Stimulated activated CD4-positive, alpha-beta T cell treated with anti-CD3 and anti-CD28 coated beads, Interleukin-1b, Interleukin-23, amount 100 ng/mL, for 4 hours (primary cell): ENCODE results near the gene PGAM5.
A peak's percentile ranks its signal among the peaks of the same experiment; 100 is the strongest.

Experiments
- DNase-seq, 2 donors: peaks; one replicate each; pipeline ENCODE4 v3.0.0-alpha.2; 2020; ENCODE audit warnings: low read depth in 2 of 2

Gene PGAM5

DNA sequence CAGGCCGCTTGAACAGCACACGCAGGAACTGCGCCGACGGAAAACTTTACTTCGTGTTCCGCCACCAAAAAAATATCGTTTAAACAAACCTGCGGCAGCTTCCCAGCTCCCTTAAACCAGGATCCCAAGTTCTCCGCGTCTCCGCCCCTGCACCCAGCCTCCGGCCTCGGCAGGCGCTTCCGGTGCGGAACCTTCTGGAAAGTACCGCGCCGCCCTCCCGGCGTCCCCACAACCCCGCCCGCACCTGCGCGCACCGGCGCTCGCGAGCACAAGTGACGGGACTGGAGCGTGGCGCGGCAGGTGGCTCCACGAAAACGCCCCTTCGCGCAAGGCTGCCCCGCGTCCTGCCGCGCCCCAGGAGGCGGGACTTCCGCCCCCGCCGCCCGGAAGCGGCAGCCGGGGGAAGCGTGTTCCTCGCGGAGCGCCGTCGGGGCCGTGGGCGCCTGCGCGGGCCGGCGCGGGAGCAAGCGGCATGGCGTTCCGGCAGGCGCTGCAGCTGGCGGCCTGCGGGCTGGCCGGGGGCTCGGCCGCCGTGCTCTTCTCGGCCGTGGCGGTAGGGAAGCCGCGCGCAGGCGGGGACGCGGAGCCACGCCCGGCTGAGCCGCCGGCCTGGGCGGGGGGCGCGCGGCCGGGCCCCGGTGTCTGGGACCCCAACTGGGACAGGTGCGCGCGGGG lies at the start of gene PGAM5:
PGAM5 (plus strand) TSS at position 438 of the 675 bp plus-strand sequence; CDS start at position 473, 35 bp downstream.
- DNase-seq, result peak; percentile 82 to 83

DNA sequence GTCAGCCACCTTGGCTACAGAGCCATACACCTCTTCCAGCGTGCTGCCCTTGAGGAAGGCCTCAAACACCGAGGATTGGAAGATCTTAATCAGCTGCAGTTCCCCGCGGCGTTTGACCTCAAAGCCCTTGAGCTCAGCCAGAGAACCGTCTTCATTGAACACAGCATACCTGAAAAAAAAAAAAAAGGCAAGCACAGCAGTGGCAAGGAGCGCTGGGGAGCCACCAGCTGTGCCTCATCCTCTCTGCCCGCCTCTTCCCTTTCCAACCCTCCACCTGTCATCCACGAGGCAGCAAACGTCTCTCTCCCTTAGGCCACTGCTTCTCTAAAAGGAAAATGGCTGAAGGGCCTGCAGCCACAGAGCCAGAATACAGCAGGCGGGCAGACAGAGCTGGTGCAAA lies 49.6 kb upstream of the PGAM5 start:
- DNase-seq, result no peak

- no peak for DNase-seq
Observed at GRCh38 chr12:132661972-132662371, 48.7 kb upstream of the PGAM5 start.

GRCh38 chr12:132662901-132663755 lies 47.5 kb upstream of the PGAM5 start:
- no peak for DNase-seq

DNA sequence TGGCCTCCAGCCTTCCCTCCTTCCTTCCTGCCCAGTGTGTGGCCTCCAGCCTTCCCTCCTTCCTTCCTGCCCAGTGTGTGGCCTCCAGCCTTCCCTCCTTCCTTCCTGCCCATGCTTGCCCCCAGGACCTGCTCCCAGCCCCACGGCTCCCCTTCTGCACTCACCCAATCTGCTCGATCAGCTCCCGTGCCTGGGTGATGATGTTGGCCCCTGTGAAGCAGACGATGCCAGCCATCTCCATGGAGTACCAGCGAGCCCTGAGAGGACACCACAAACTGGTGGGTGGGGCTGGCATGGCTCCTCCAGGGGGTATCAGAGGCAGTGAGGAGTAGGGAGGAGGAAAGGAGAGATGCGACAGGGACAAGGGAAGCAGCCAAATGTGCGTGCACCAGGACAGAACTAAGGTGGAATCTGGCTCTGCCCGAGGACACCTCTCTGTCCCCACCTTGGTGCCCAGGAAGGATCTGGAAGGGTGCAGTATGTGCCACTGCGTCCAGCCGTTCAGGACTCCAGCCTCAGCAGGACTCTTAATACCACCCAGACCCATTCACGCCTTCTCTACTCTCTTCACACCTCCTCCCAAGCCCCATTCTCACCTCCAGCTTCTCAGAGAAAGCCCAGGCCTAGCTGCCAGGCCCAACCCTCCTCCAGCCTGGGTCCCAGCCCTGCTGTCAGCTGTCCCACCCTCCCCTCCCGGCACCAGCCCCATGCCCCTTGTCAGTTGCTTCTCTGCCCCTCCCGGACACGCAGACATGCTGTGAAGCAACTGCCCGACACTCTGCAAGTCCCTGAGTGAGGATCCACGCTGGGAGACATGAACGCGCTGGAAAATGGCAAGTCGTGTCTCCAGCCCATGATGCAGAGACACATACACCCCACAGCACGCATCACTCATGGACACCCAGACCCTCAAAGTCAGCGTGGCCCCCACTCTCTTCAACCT lies 46.2 kb upstream of the PGAM5 start:
- no peak for DNase-seq

DNA sequence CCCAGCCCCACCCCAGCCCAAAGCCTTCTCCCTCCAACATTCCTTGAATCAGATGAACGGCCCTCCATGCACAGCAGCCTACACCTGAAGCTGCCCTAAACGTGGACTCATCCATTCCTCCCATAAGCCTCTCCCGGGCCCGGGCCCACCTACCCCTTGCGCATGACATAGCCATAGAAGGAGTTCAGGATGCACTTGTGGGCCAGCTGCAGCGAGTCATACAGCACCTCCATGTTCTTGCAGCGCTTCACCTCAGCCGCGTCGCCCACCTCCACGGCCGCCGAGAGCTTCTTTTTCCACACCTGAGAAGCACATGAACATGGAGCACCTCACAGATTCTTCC lies 45.5 kb upstream of the PGAM5 start:
- DNase-seq, result no peak

DNA sequence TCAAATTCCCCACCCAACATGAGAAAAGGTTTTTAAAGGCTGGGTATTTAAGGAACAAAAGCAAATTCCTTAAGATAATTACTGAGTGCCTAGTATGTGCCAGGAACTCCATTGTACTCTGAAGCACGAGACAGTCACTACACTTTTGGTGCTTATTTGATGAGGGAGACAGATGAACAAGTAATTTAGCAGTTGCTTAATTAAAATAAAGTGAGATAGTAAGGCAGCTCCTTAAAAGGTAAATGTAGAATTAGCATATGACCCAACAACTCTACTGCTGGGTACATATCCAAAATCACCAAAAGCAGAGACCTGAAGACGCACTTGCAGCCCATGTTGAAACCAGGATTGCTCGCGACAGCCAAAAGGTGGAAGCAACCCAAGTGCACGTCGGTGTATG lies 44.8 kb upstream of the PGAM5 start:
- no peak for DNase-seq

GRCh38 chr12:132668191-132669088 lies 42.2 kb upstream of the PGAM5 start:
- DNase-seq, result no peak

GRCh38 chr12:132669166-132669879 lies 41.3 kb upstream of the PGAM5 start:
- DNase-seq, result no peak

- no peak for DNase-seq
Observed at GRCh38 chr12:132672116-132672515, 38.5 kb upstream of the PGAM5 start.

- no peak for DNase-seq
Observed at GRCh38 chr12:132672678-132673077, 38.0 kb upstream of the PGAM5 start.

DNA sequence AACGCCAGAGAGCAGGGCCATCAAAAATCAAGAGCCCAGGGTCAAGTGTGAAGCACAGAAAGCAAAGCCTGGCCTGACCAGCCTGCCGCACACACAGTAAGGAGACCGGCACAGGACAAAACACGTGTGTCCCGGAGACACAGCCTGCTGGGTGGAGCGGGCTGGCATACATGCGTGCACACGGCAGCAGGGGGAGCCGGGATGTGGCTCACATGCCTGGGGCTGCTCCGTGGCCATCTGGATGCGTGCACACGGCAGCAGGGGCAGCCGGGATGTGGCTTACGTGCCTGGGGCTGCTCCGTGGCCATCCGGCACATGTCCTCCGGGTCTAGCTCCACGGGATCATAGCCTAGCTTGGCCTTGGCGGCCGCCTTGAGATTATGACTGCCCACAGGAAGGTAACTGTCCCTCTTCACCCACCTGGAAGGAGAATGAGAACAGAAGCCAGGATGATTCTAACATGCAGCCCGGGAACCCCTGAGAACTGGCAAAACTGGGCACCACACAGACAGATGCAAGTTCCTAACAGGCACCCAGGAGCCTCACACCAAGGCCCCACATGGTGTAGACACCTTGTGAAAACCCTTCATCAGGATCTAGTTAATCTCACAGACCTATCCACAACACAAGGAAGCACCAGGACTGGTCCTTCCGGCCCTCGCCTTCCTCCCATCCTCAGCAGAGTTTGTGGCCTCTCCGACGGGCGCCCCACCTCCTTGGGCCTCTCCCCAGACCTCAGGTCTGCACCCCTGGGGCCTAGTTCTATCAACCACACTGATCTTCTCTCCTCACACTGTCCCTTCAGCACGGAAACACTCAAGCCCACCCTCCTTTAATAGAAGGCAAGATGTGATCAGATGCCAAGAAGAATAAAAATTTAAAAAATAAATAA lies 37.1 kb upstream of the PGAM5 start:
- DNase-seq, result no peak

DNA sequence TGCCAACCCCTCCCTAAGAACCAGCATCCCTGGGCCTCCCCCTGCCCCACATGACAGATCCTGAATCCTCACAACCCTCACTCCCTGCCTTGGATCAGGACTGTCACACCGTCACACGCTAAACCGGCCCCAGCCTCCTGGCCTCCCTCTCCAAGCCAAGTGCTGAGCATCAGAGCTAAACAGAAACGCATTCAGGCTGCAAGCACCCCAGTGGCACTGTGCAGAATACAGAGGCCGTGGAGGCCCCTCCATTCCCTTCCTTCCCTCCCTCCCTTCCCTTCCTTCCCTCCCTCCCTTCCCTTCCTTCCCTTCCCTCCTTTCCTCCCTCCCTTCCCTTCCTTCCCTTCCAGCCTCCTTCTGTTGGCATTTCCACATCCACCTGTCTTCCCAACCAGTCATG lies 36.1 kb upstream of the PGAM5 start:
- no peak for DNase-seq

GRCh38 chr12:132675757-132676432 lies 34.7 kb upstream of the PGAM5 start:
- no peak for DNase-seq

GRCh38 chr12:132677492-132677891 lies 33.1 kb upstream of the PGAM5 start:
- no peak for DNase-seq

GRCh38 chr12:132685400-132685799 lies 25.2 kb upstream of the PGAM5 start:
- no peak for DNase-seq

GRCh38 chr12:132686825-132687210 lies 23.8 kb upstream of the PGAM5 start:
- no peak for DNase-seq

DNA sequence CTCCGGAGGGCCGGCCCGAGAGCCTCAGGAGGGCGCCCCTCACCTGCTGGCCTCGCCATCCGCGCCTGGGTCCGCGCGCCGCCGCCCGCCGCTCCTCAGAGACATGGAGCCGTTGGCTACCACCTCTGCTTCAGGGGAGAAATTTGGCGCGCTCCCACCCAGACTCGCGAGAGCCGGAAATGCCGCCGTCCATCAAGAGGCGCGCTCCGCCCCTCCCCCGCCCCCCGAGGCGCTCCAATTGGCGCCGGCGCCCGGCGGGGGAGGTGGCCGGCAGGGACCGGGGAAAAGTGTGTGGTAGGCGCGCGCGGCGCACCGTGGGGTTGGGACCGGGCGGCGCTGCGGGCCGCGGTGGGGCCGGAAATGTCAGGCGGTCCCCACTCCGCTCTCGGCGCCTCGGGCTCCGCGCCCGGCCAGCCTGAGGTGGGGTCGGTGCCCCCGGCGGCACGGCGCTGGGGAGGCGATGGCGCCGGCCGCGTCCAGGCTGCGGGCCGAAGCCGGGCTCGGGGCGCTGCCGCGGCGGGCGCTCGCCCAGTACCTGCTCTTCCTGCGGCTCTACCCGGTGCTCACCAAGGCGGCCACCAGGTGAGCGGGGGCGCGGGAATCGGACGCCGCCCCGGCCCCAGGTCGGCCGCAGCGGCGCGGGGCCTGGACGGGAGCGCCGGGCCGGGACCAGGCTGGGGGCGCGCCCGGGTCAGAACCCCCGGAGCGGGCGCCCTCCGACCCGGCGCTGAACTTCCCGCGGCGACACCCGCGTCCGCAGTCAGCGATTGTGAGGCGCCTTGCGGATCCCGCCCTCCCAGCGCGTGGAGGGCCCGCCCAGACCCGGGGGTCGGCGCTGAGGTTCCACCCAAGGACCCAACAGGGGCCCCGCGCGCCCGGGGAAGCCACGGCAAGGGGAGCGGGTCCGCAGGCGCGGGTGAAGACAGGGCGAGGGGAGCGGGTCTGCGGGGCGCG lies 23.2 kb upstream of the PGAM5 start, which contains the start of the genes POLE and PXMP2:
POLE (minus strand) TSS at position 132 of the 954 bp plus-strand sequence; CDS start at position 105, 27 bp downstream.
PXMP2 (plus strand) TSS at position 377 of the 954 bp plus-strand sequence; CDS start at position 461, 84 bp downstream.
- DNase-seq, result peak; percentile 88 to 97
